Activated CD4-positive, alpha-beta T cell treated with anti-CD3 and anti-CD28 coated beads, Interleukin-2, amount 50 U/mL, for 48 hours (primary cell): ENCODE results near the gene NSUN7.
A peak's percentile ranks its signal among the peaks of the same experiment; 100 is the strongest.

ENCODE experiments used
- DNase-seq, 2 experiments: peaks; one replicate each; pipeline ENCODE4 v3.0.0-alpha.2; 2020

Gene NSUN7

GRCh38 chr4:40848940-40849339, 99.2 kb downstream of the NSUN7 start:
- DNase-seq: no peak

- DNase-seq: no peak
These were observed 100.7 kb downstream of the NSUN7 start for GRCh38 chr4:40850496-40850895.

GRCh38 chr4:40856277-40856839, 106.6 kb downstream of the NSUN7 start:
- no peak for DNase-seq

- DNase-seq: peak; percentile 65 to 69
These were observed 107.1 kb downstream of the NSUN7 start for GRCh38 chr4:40856840-40857362.

- DNase-seq: no peak
These were observed 108.2 kb downstream of the NSUN7 start for GRCh38 chr4:40857956-40858355.

GRCh38 chr4:40858962-40859361, 109.2 kb downstream of the NSUN7 start:
- DNase-seq: no peak
